NCI-H1436 treated with DMSO at 0.1 percent for 48 hours (cell line): ENCODE results near the gene APELA.
A peak's percentile ranks its signal among the peaks of the same experiment; 100 is the strongest.
"Not testable (repeated sequence)": the region's sequence is repeated elsewhere in the genome, so short reads cannot be mapped to it uniquely, and the experiment has no call there.

Source experiments
- DNase-seq: peaks from one replicate; lab custom pipeline; 2025; lab: John Stamatoyannopoulos, UW

Gene APELA

GRCh38 chr4:164876700-164877324 is at the start of gene APELA:
Gene APELA, plus strand, starts transcription at chr4:164877178. Its CDS starts 154 bp downstream, at chr4:164877332.
- DNase-seq = no peak

GRCh38 chr4:164828955-164829354 is 48.0 kb upstream of the APELA start:
- no peak for DNase-seq

- peak; percentile 55 for DNase-seq
Measured at GRCh38 chr4:164846566-164846965, 30.4 kb upstream of the APELA start.

GRCh38 chr4:164847016-164847415 is 30.0 kb upstream of the APELA start:
- no peak for DNase-seq

- DNase-seq = peak; percentile 49
Measured at GRCh38 chr4:164847967-164848649, 28.9 kb upstream of the APELA start.

- DNase-seq = no peak
Measured at GRCh38 chr4:164856396-164856795, 20.6 kb upstream of the APELA start.

- DNase-seq = no peak
Measured at GRCh38 chr4:164866817-164867490, 10.0 kb upstream of the APELA start.

GRCh38 chr4:164871673-164872072 is 5.3 kb upstream of the APELA start:
- DNase-seq = no peak

GRCh38 chr4:164872481-164872880 is 4.5 kb upstream of the APELA start:
- DNase-seq = no peak

- DNase-seq = no peak
Measured at GRCh38 chr4:164874789-164875188, 2.2 kb upstream of the APELA start.

GRCh38 chr4:164880489-164881262 is 3.7 kb downstream of the APELA start:
- no peak for DNase-seq

GRCh38 chr4:164888096-164888715 is 11.2 kb downstream of the APELA start:
- DNase-seq = no peak

GRCh38 chr4:164890691-164891090 is 13.7 kb downstream of the APELA start:
- DNase-seq = no peak

- no peak for DNase-seq
Measured at GRCh38 chr4:164892018-164892417, 15.0 kb downstream of the APELA start.

- DNase-seq = no peak
Measured at GRCh38 chr4:164894702-164895101, 17.7 kb downstream of the APELA start.

GRCh38 chr4:164902608-164903007 is 25.6 kb downstream of the APELA start:
- no peak for DNase-seq

- DNase-seq = no peak
Measured at GRCh38 chr4:164904336-164904735, 27.4 kb downstream of the APELA start.

- no peak for DNase-seq
Measured at GRCh38 chr4:164904941-164905340, 28.0 kb downstream of the APELA start.

- DNase-seq = no peak
Measured at GRCh38 chr4:164906368-164906767, 29.4 kb downstream of the APELA start.

GRCh38 chr4:164913506-164913905 is 36.5 kb downstream of the APELA start:
- DNase-seq = not testable (repeated sequence)

- no peak for DNase-seq
Measured at GRCh38 chr4:164918956-164919355, 42.0 kb downstream of the APELA start.

- no peak for DNase-seq
Measured at GRCh38 chr4:164924670-164925238, 47.8 kb downstream of the APELA start.
